B cell (primary cell): ENCODE data around the gene MUC20.

ENCODE experiments used
- EZH2 ChIP-seq: IDR thresholded peaks from 2 replicates; pipeline ENCODE4 v1.6.1; 2012; ENCODE audit warnings: borderline replicate concordance, low read depth, mild to moderate bottlenecking, moderate library complexity, low read length; ENCODE audit not compliant: insufficient read depth, poor library complexity, severe bottlenecking
- TF ChIP-seq, protein P1 (sequence below): fragments of 200-600 bp; IDR thresholded peaks from one replicate; pipeline ENCODE4 v1.8.0; 2022; ENCODE audit warnings: antibody characterized with exemption, mild to moderate bottlenecking

- TF ChIP-seq, protein P1, sequence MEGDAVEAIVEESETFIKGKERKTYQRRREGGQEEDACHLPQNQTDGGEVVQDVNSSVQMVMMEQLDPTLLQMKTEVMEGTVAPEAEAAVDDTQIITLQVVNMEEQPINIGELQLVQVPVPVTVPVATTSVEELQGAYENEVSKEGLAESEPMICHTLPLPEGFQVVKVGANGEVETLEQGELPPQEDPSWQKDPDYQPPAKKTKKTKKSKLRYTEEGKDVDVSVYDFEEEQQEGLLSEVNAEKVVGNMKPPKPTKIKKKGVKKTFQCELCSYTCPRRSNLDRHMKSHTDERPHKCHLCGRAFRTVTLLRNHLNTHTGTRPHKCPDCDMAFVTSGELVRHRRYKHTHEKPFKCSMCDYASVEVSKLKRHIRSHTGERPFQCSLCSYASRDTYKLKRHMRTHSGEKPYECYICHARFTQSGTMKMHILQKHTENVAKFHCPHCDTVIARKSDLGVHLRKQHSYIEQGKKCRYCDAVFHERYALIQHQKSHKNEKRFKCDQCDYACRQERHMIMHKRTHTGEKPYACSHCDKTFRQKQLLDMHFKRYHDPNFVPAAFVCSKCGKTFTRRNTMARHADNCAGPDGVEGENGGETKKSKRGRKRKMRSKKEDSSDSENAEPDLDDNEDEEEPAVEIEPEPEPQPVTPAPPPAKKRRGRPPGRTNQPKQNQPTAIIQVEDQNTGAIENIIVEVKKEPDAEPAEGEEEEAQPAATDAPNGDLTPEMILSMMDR = no peak
- no peak for TF ChIP-seq EZH2
Measured at GRCh38 chr3:195754906-195755305, 34.1 kb downstream of the MUC20 start.
